Activated gamma-delta T cell treated with anti-CD3 and anti-CD28 coated beads, Interleukin-2, amount 50 U/mL, for 16 hours (primary cell): ENCODE data around the gene GAS6.
"Not testable (repeated sequence)": the region's sequence is repeated elsewhere in the genome, so short reads cannot be mapped to it uniquely, and the experiment has no call there.

ENCODE experiments used
- DNase-seq: peaks from one replicate; pipeline ENCODE4 v3.0.0-alpha.2; 2020; ENCODE audit warnings: low read depth

The GAS6 gene

GRCh38 chr13:113837560-113838355, 26.1 kb downstream of the GAS6 start:
- DNase-seq: no peak

- DNase-seq: no peak
Observed at GRCh38 chr13:113836768-113837559, 26.9 kb downstream of the GAS6 start.

- no peak for DNase-seq
Observed at GRCh38 chr13:113835461-113836270, 28.2 kb downstream of the GAS6 start.

GRCh38 chr13:113834496-113835200, 29.2 kb downstream of the GAS6 start:
- no peak for DNase-seq

GRCh38 chr13:113834006-113834405, 29.9 kb downstream of the GAS6 start:
- DNase-seq: not testable (repeated sequence)

GRCh38 chr13:113833111-113833830, 30.6 kb downstream of the GAS6 start:
- DNase-seq: no peak

GRCh38 chr13:113832631-113833030, 31.2 kb downstream of the GAS6 start:
- no peak for DNase-seq

- DNase-seq: no peak
Observed at GRCh38 chr13:113832205-113832604, 31.7 kb downstream of the GAS6 start.

GRCh38 chr13:113831061-113831460, 32.8 kb downstream of the GAS6 start:
- no peak for DNase-seq

- DNase-seq: not testable (repeated sequence)
Observed at GRCh38 chr13:113830426-113830950, 33.4 kb downstream of the GAS6 start.

GRCh38 chr13:113828282-113828825, 35.5 kb downstream of the GAS6 start:
- no peak for DNase-seq

- no peak for DNase-seq
Observed at GRCh38 chr13:113827021-113827420, 36.9 kb downstream of the GAS6 start.

- not testable (repeated sequence) for DNase-seq
Observed at GRCh38 chr13:113826446-113826845, 37.4 kb downstream of the GAS6 start.

- no peak for DNase-seq
Observed at GRCh38 chr13:113825841-113826240, 38.0 kb downstream of the GAS6 start.

- no peak for DNase-seq
Observed at GRCh38 chr13:113823771-113824170, 40.1 kb downstream of the GAS6 start.

- DNase-seq: no peak
Observed at GRCh38 chr13:113822956-113823744, 40.7 kb downstream of the GAS6 start.

GRCh38 chr13:113822266-113822665, 41.6 kb downstream of the GAS6 start:
- DNase-seq: no peak

- no peak for DNase-seq
Observed at GRCh38 chr13:113821847-113822246, 42.0 kb downstream of the GAS6 start.

- DNase-seq: no peak
Observed at GRCh38 chr13:113820813-113821651, 42.8 kb downstream of the GAS6 start.
